ENCODE data around the gene DPP7.

DNA sequence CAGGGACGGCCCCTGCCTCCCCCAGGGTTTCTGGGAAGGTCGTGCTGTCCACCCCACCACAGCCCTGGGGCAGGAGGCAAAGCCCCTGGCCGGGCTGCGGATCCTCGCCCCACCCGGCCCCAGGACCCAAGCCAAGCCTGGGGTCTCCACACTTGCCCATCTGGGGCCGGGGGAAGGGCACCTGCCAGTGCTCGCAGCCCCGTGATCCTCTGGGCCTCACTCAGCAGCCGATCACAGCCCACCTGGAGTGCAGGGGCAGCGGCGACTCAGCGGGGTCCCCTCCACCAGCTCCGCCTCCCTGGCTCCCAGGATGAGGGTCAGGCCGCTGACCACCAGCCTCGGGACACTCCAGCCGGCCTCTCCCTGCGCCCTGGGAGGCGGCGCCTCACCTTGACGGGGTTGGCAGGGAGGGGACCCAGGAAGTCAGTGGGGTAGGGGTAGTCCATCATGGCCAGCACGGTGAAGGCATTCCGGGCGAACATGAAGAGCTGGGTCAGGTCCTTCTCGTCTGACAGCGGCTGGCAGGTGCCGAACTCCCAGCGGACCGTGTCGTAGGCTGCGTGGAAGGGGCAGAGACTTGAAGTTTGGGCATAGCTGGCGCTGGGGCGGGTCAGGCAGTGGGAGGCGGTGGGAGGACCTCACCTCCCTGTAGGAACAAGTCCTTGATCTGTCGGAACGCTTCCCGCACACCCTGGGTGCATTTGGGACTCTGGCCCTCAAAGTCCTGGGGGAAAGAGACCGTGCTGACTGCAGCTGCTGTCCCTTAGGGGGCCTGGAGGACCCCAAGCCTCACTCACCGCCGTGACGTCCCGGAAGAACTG lies 1.8 kb downstream of the DPP7 start:
- TF ChIP-seq POLR2A (IDR thresholded peaks at IDR 0.05; ENCODE audit: low read depth, low read length) (no peak), POLR2AphosphoS5 (IDR thresholded peaks at IDR 0.05; ENCODE audit: low read depth, low read length) (no peak), TAF1 (IDR thresholded peaks at IDR 0.05; ENCODE audit: borderline replicate concordance, low read depth, low read length) (no peak)

Measured in GM12892 (cell line).